ENCODE results near the gene SLC8A2. TPM values are rescaled to one million over a fixed set of nuclear protein-coding genes. Genes with fewer than 3 reads are reported as not detected.

SLC8A2 gene
- total RNA-seq, 1 donor from 2014 or later, result 0.26 TPM

DNA sequence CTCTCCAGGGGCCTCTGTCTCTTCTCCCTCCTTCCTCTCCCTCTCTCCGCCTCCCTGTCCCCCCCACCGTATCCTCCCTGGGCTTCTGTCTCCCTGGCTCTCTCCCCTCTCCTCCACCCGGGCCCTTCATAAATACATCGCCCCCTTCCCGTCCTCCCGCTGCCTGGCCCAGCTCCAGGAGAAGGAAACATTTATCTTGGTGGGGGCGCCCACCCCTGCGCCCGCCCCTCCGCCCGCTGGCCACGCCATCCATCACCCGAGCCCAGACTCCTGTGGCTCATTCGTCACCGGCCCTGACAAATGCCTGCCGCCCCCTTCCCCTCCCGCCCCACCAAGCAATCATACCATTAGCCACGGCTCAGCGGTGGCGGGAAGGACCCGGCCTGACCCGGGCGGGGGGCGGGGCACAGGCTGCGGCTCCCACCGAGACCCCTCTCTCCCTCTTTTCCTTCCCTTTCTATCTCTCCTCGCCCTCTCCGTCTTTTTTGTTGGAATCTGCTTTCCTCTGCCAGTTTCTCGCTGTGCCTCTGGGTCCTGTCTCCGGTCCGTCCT, 49.8 kb downstream of the SLC8A2 start:
- no peak for TF ChIP-seq CTCF (IDR thresholded peaks at IDR 0.05; ENCODE audit: insufficient read depth, low read length, severe bottlenecking)
- H3K27me3 ChIP-seq (ENCODE audit: control insufficient read depth, insufficient read depth, low read length), result peaks cover 51% of the 10 kb centered on the region
- DNase-seq (ENCODE audit: low read depth), result no peak
- FAIRE-seq, result no peak
- H3K4me3 ChIP-seq (ENCODE audit: low read depth, low read length), result no peak overlapping the region
- no peaks in the 10 kb centered on the region for H3K36me3 ChIP-seq (ENCODE audit: control insufficient read depth, insufficient read depth, low read length)

- no peak overlapping the region for H3K4me3 ChIP-seq (ENCODE audit: low read depth, low read length)
- peaks cover 55% of the 10 kb centered on the region for H3K27me3 ChIP-seq (ENCODE audit: control insufficient read depth, insufficient read depth, low read length)
- H3K36me3 ChIP-seq (ENCODE audit: control insufficient read depth, insufficient read depth, low read length), result no peaks in the 10 kb centered on the region
- DNase-seq (ENCODE audit: low read depth) (no peak), FAIRE-seq (no peak)
- no peak for TF ChIP-seq CTCF (IDR thresholded peaks at IDR 0.05; ENCODE audit: insufficient read depth, low read length, severe bottlenecking)
Measured at GRCh38 chr19:47421244-47421786, 50.4 kb downstream of the SLC8A2 start.

DNA sequence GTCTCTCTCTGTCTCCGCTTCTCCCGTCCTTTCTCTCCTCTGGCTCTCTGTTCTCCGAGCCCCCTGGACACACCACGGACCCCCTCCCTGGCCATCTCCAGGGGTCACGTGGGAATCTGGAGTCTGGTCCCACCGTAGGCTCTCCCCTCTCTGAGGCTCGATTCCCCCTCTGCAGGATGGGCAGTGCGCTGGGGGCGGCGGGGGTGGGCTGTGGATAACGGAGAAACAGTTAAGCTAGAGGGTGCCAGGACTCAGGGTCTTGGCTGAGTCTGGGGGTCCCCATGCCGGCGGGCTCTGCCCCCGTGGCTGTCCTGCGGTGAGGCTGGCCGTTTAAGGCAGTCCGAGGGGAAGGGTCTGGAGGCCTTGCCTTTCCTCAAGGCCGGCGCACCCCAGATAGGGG, 51.9 kb downstream of the SLC8A2 start:
- peaks cover 63% of the 10 kb centered on the region for H3K27me3 ChIP-seq (ENCODE audit: control insufficient read depth, insufficient read depth, low read length)
- no peak for FAIRE-seq
- DNase-seq (ENCODE audit: low read depth), result no peak
- TF ChIP-seq CTCF (IDR thresholded peaks at IDR 0.05; ENCODE audit: insufficient read depth, low read length, severe bottlenecking), result no peak
- H3K4me3 ChIP-seq (ENCODE audit: low read depth, low read length), result no peak overlapping the region
- H3K36me3 ChIP-seq (ENCODE audit: control insufficient read depth, insufficient read depth, low read length), result no peaks in the 10 kb centered on the region

DNA sequence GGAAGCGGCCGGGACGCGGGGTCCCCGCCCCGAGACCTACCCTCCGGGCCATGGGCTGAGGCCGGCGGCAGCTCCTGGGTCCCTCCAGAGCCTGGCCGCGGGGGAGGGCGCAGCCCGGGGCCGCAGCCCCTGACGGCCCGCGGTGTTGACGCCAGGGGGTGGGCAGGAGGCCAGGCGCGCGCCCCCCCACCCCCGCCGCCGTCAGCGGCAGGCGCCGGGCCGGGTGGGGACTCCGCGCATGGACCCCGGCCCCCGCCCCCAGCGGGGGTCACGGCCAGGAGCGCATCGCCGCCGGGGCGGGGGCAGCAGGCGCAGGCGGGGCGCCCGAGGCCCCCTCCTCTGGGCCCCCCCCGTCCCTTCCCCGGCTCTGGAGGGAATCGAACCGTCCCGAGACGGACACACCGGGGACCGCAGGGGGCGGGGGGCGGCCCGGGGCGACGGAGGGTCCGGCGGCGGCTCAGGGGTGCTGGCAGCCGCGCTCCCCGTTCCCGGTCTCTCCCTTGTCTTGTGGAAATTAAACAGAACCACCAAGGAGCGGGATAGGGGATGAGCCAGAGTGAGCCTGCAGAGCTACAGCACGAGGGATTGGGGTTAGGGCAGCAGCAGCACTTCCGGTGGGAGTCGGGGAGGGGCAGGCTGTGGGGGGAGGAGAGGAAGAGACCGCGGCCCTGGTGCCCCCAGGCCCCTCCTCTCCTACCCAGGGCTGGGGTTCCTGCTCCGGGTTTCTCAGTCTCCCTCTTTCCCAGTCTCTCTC, 52.5 kb downstream of the SLC8A2 start, which contains the start of gene MEIS3:
MEIS3 (minus strand) TSS at position 498 of the 754 bp plus-strand sequence; CDS start at position 52, 446 bp downstream.
- H3K4me3 ChIP-seq (ENCODE audit: low read depth, low read length), result peak within 1 kb of the TSS; percentile 16
- no peak for DNase-seq (ENCODE audit: low read depth)

GRCh38 chr19:47418692-47419029, 53.0 kb downstream of the SLC8A2 start:
- no peak for TF ChIP-seq CTCF (IDR thresholded peaks at IDR 0.05; ENCODE audit: insufficient read depth, low read length, severe bottlenecking)
- DNase-seq (ENCODE audit: low read depth), result no peak
- no peaks in the 10 kb centered on the region for H3K36me3 ChIP-seq (ENCODE audit: control insufficient read depth, insufficient read depth, low read length)
- FAIRE-seq, result no peak
- H3K4me3 ChIP-seq (ENCODE audit: low read depth, low read length), result peak overlapping the region; percentile 6
- H3K27me3 ChIP-seq (ENCODE audit: control insufficient read depth, insufficient read depth, low read length), result peaks cover 59% of the 10 kb centered on the region

More for the DNA sequence above, 52.5 kb downstream of the SLC8A2 start, which contains the start of gene MEIS3:
- Histone ChIP-seq H3K27me3 (ENCODE audit: control insufficient read depth, insufficient read depth, low read length) (peaks cover 63% of the 10 kb centered on the region), H3K36me3 (ENCODE audit: control insufficient read depth, insufficient read depth, low read length) (no peaks in the 10 kb centered on the region)
- TF ChIP-seq CTCF (IDR thresholded peaks at IDR 0.05; ENCODE audit: insufficient read depth, low read length, severe bottlenecking), result no peak
- no peak for FAIRE-seq
